Left lobe of liver (tissue), 2 donors: ENCODE data around the gene LYSET. TPM values are rescaled to one million over a fixed set of nuclear protein-coding genes. Genes with fewer than 3 reads are reported as not detected.
"Not testable (repeated sequence)": the region's sequence is repeated elsewhere in the genome, so short reads cannot be mapped to it uniquely, and the experiment has no call there.

Experiments
- ATAC-seq: fragments of 200-7000 bp; cut with Tn5 transposase; one replicate; pipeline ENCODE4 v1.9.1; 2020; ENCODE audit warnings: mild to moderate bottlenecking, moderate library complexity
- DNase-seq: peaks from one replicate; pipeline ENCODE4 v3.0.0-alpha.2; 2020; ENCODE audit warnings: low spot score
- total RNA-seq: library from RNA; stranded (reverse); gene quantifications from one replicate; pipeline ENCODE4 v1.2.1, GENCODE V29; 2021
- donor health status: DM: no; HTN: no; CAD: no; lungs with moderate emphysema.
- donor health status: DM: no; HTN: yes; CAD: no.

Gene LYSET
- total RNA-seq, 1 donor from 2014 or later: 8.1 TPM

DNA sequence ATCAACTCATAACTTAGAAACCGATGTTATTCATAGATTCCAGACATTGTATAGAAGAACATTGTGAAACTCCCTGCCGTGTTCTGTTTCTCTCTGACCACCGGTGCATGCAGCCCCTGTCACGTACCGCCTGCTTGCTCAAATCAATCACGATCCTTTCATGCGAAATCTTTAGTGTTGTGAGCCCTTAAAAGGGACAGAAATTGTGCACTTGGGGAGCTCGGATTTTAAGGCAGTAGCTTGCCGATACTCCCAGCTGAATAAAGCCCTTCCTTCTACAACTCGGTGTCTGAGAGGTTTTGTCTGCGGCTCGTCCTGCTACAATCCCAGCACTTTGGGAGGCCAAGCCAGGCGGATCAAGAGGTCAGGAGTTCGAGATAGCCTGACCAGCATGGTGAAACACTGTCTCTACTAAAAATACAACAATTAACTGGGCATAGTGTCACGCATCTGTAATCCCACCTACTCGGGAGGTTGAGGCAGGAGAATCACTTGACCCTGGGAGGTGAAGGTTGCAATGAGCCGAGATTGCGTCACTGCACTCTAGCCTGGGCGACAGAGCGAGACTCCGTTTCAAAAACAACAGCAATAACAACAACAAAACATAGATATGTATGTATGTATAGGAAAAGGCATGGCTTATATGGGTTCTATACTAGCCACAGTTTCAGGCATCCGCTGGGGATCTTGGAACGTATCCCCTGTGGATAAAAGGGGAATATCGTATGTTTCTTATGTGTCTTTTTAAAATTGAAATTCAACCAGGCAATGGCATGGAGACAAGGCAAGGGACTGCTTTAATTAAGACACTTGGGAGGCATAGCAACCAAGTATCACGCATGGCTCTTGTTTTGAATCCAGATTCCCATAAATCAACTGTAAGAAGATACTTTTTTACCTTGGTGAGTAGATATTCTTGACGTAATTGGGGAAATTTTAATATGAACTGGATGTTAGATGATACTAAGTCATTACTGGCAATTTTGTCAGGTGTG lies 19.5 kb upstream of the LYSET start:
- ATAC-seq: peak; percentile 30
- DNase-seq: not testable (repeated sequence)

- not testable (repeated sequence) for DNase-seq, ATAC-seq
Measured at GRCh38 chr14:93168610-93169009, 16.5 kb upstream of the LYSET start.

GRCh38 chr14:93169619-93170018 lies 15.5 kb upstream of the LYSET start:
- DNase-seq, ATAC-seq: not testable (repeated sequence)

DNA sequence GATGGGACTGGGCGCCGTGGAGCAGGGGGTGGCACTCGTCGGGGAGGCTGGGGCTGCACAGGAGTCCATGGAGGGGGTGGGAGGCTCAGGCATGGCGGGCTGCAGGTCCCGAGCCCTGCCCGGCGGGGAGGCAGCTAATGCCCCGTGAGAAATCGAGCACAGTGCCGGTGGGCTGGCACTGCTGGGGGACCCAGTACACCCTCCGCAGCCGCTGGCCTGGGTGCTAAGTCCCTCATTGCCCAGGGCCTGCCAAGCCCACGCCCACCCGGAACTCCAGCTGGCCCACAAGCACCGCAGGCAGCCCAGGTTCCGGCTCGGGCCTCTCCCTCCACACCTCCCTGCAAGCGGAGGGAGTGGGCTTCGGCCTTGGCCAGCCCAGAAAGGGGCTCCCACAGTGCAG lies 15.0 kb upstream of the LYSET start:
- ATAC-seq, DNase-seq: not testable (repeated sequence)

GRCh38 chr14:93171376-93171775 lies 13.7 kb upstream of the LYSET start:
- ATAC-seq (no peak), DNase-seq (no peak)

GRCh38 chr14:93173943-93174395 lies 11.1 kb upstream of the LYSET start:
- no peak for ATAC-seq
- DNase-seq: no peak

GRCh38 chr14:93174731-93175130 lies 10.4 kb upstream of the LYSET start:
- not testable (repeated sequence) for ATAC-seq, DNase-seq

- no peak for ATAC-seq
- no peak for DNase-seq
Measured at GRCh38 chr14:93175492-93175891, 9.6 kb upstream of the LYSET start.

DNA sequence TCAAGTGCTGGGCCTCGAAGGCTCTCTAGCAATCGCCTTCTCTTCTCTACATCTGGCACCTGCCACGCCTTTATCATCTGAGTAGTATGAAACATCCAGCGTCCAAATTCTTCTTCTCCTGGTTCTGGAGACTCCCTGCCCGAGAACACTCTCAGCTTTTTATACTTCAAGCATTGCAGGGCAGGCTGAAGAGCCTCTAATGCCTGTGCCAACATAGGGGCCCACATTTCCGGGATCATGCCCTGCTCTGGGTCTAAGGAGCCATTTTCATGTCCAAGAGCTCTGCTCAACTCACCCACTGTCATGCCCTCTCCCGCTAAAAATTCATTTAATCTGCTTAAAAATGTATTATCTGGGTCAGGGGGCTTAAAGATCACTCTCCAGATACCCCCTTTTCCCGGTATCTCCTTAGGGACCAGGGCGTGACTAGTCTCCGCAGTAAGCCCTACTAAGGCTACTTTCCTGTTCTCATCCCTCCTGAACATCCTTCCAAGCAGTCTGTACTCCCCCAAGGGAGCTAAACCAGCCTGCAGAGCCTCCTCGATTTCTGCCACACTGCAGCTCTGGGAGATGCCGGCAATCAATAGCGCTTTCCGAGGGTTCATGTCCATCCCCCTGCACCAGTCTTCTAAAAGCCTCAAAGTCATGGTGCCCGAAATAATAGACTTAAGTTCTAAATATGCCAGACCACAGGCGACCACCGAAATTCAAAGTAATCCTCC lies 1.4 kb upstream of the LYSET start:
- ATAC-seq: no peak
- DNase-seq: no peak

GRCh38 chr14:93185349-93185720 lies 218 bp downstream of the LYSET start:
- ATAC-seq (no peak), DNase-seq (no peak)

DNA sequence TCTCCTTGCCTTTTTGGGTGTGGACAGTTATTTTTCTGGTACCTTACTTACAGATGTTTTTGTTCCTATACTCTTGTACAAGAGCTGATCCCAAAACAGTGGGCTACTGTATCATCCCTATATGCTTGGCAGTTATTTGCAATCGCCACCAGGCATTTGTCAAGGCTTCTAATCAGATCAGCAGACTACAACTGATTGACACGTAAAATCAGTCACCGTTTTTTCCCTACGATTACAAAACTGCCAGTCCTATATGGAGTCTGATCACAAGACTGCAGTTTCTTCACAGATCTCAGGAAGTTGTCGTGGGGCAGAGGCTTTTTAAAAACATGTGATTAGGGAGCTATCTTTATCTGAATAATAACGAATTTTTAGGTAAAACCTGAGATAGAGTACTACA lies 1.3 kb downstream of the LYSET start:
- DNase-seq: no peak
- ATAC-seq: no peak

- DNase-seq: no peak
- no peak for ATAC-seq
Measured at GRCh38 chr14:93186956-93187355, 1.8 kb downstream of the LYSET start.

DNA sequence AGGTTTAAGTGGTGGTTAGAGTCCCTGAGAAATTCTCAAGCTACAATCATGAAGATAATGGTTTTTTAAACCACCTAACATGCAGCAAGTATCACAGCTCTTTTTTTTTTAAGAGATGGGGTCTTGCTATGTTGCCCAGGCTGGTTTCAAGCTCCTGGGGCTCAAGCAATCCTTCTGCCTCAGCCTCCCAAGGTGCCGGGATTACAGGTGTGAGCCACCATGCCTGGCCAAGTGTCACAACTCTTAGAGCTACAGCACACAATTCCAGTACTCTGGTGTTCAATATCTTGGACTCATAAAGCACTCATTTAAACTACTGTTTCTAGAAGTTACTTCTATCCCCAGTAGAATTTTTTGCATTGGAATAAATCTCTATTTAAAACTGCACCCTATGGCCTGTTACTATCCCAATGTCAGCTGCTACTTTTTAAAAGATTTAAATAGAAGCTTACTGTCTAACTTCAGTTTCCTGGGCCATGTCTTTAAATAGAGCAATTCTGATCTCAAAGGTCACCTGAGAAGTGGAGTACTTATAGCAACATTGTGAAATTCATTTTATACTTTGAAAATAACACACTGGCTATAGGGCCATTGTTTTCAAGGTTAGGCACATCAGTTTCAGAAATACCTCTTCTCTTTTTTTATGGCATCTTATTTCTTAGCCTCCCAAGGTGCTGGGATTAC lies 10.3 kb downstream of the LYSET start:
- no peak for DNase-seq
- no peak for ATAC-seq

DNA sequence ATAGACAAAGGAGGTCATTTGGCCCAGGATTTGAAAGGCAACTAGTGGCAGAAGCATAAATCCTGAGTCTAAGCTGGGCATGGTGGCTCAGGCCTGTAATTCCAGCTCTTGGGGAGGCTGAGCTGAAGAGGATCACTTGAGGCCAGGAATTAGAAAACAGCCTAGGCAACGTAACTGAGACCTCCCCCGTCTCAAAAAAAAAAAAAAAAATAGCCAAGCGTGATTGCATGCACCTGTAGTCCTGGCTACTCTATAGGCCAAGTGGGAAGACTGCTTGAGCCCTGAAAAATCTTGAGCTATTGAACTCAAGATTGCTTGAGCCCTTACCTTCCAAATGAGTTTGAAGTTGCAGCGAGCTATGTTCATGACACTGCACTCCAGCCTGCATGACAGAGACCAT lies 13.9 kb downstream of the LYSET start:
- ATAC-seq (no peak), DNase-seq (no peak)

DNA sequence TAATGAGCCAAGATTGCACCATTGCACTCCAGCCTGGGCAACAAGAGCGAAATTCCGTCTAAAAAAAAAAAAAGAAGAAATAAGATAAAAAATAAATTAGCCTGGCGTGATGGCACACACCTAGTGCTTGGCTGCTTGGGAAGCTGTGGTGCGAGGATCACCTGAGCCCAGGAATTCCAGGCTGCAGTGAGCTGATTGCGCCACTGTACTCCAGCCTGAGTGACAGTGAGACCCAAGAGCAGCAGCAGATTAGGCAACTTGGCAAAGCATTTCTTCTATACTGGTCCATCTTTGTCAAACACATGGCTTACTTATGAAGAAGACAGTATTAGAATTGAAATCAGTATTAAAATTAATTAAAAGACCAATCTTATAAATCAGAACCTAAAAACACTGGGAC lies 15.4 kb downstream of the LYSET start:
- ATAC-seq (peak; percentile 99), DNase-seq (peak; percentile 74)

DNA sequence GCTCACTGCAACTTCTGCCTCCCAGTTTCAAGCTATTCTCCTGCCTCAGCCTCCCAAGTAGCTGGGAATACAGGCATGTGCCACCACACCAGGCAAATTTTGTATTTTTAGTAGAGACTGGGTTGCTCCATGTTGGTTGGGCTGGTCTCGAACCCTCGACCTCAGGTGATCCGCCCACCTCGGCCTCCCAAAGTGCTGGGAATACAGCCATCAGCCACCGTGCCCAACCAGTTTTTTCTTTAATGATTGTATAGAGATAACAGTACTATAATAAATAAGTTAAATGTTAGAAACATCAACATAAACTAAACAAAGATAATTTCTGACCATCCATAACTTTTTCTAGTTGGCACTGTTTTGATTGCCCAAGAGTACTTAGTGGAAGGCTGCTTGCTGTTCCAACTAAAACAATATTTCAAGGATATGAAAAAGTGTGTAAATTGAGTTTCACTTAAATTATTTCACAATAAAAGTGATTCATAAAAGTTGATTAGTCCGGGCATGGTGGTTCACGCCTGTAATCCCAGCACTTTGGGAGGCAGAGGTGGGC lies 16.1 kb downstream of the LYSET start:
- DNase-seq (no peak), ATAC-seq (no peak)

DNA sequence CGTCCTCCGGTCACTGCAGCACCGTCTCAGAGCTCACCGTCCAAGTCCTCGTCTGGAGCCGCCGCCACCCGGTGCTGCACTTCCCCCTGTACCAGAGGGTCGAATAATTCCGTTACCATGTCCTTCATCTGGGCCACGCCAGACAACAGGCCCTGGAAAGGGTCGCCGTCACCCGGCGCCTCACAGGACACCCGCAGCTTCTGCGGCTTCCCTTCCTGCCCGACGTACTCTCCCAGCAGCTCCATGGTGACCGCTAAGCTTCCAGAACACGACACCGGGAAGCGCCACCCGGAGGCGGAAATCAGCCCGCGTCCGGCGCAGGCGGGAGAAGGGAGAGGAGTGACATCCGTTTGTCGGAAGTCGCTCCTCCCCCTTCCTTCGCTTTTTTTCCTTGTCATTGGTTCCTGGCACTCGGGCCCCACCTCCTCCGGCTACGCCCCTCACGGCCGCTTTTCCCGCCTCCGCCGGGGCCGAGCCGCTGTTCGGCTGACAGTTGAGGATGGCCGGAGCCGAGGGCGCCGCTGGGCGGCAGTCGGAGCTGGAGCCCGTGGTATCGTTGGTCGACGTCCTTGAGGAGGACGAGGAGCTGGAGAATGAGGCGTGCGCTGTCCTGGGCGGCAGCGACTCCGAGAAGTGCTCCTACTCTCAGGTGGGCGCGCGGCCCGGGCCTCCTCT lies 21.8 kb downstream of the LYSET start, which contains the start of the genes GON7 and UBR7:
GON7 (minus strand) TSS at position 273 of the 675 bp plus-strand sequence; CDS start at position 245, 28 bp downstream.
UBR7 (plus strand) TSS at position 464 of the 675 bp plus-strand sequence; CDS start at position 500, 36 bp downstream.
- peak; percentile 98 for ATAC-seq
- peak; percentile 96 for DNase-seq

GRCh38 chr14:93207468-93208308 lies 22.6 kb downstream of the LYSET start:
- no peak for DNase-seq
- ATAC-seq: peak; percentile 65

GRCh38 chr14:93212432-93212831 lies 27.3 kb downstream of the LYSET start:
- no peak for ATAC-seq
- no peak for DNase-seq
